ENCODE results near the gene XRCC3.

XRCC3 gene

GRCh38 chr14:103715052-103716000 lies at the start of gene XRCC3, which contains the start of gene ZFYVE21:
Gene XRCC3 (minus strand): TSS chr14:103715451. CDS start chr14:103711087, 4,364 bp downstream.
Gene ZFYVE21 (plus strand): TSS chr14:103715810. CDS start chr14:103715842, 32 bp downstream.
- DNase-seq, result peak; percentile 99

DNA sequence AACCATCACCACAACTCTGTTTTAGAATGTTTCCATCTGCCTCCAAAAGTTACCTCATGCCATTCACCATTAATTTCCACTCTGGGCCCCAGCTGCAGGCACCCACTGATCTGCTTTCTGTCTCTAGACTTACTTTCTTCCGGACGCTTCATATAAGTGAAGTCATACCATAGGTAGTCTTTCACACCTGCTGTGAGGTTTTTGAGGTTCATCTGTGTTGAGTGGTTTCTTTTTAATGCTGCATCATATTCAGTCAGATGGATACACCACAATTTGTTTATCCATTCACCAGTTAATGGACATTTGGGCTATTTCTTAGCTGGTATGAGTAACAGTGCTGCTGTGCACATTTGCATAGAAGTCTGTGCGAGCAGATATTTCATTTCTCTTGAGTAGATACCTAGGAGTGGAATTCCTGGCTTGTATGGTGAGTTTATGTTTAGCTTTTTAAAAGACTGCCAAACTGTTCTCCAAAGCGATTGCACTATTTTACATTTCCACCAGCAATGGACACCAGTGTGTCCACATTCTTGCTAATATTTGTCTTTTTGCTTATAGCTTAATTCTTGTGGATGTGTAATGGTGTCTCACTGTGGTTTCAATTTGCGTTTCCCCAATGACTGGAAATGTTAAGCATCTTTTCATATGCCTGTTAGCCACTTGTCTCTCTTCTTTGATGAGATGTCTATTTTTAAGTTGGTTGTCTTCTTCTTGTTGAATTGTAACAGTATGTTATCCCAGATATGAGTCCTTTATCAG lies 48.7 kb upstream of the XRCC3 start:
- no peak for DNase-seq

GRCh38 chr14:103762541-103762940 lies 47.3 kb upstream of the XRCC3 start:
- DNase-seq, result no peak

- no peak for DNase-seq
Observed at GRCh38 chr14:103762036-103762435, 46.8 kb upstream of the XRCC3 start.

DNA sequence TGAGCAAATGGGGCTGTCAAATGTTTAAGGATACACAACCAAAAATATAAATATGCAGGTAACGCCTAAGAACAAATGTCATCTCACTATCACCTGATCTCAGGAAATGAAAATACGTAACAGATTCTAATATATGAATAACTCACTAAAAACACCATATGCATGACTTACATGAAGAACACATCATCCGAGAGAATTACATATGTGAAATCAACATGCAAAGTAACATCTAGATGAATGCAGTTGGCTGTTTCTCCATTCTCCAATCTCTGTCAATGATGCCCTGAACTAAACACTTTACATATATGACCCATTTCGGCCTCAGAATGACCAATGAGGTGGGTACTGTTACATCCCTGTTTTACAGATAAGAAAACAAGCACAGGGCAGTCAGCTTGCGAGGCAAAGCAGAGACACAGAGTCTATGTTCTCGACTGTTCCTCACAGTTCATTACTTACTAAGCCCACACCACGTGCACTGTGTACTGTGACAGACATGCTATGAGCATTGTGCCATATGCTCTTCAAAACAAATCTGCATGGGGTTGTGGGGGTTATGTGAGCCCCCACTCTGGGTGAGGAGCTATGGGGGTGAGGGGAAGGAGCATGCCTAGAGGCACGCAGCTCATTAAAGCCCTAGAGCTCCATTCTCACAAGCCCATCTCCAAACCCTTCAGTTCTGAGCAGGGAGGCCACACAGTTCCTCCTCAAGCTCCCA lies 43.0 kb upstream of the XRCC3 start:
- no peak for DNase-seq

- no peak for DNase-seq
Observed at GRCh38 chr14:103755060-103755459, 39.8 kb upstream of the XRCC3 start.

- no peak for DNase-seq
Observed at GRCh38 chr14:103753774-103754173, 38.5 kb upstream of the XRCC3 start.

DNA sequence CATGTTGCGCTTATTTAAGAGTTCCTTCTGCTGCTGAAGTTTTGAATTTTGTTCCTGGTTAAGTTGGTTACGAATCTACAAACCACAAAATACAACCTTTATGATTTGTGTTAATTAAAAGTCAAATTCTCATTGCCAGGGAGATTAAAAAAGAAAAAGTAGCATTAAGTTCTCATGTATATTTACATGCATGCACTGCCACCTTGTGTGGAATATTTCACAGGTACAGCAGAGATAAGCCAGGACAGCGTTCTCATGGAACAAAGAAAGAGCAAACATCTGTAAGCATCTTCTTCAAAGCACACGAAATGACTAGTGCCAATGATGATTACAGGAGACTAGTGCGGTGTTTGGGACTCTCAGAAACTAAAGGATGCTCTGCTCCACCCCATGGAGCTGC lies 34.6 kb upstream of the XRCC3 start:
- no peak for DNase-seq

GRCh38 chr14:103749452-103749851 lies 34.2 kb upstream of the XRCC3 start:
- no peak for DNase-seq

DNA sequence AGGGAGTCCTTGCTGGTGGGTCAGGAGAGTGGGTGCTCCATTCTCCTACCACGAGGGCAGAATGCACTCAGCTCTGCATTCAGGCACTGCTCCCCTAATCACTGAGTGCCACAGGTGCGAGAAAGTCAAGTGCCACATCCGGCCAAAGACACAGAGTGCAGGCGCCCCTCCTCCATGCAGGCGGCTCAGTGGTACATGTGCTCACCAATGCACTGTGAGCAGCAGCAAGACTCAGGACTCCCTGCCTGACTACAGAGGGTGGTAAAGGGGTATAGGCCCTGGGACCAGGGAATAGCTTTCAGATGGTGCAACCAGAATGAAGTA lies 33.2 kb upstream of the XRCC3 start:
- peak; percentile 27 for DNase-seq

DNA sequence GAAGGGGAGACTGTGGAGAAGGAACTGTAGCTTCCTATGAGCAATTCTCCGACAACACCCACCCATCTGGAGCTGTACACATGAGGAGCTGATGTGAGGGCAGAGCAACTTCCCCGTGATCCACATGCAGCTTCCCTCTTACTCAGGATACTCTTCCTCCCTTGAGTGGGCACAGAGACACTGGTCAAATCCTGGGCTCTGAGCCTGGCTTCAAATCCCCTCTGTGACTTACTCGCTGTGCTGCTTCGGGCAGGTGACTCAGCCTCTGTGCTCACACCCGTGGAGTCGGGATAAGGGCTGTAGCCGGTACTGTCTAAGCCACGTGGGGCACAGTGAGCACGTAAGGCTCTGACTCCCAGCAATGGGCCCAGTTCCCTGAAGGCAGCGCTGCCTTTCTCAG lies 31.4 kb upstream of the XRCC3 start:
- DNase-seq, result no peak

DNA sequence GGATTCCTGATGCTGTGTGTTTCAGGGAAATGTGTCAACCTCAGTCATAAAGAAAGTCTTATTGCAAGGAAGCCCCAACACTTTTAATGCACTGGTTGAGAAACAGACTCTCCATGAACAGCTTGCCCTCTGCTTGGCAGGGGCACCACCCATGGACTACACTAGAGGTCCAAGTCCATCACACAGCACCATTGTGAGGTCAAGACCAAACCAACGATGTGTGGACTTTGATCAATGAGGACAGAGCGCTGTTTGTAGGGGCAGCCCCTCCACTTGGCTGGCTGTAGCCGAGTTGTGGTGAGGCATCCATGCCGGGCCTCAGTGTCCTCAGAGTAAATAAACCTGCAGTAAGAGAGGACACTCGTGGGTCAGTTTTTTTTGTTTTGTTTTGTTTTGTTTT lies 30.2 kb upstream of the XRCC3 start:
- no peak for DNase-seq

DNA sequence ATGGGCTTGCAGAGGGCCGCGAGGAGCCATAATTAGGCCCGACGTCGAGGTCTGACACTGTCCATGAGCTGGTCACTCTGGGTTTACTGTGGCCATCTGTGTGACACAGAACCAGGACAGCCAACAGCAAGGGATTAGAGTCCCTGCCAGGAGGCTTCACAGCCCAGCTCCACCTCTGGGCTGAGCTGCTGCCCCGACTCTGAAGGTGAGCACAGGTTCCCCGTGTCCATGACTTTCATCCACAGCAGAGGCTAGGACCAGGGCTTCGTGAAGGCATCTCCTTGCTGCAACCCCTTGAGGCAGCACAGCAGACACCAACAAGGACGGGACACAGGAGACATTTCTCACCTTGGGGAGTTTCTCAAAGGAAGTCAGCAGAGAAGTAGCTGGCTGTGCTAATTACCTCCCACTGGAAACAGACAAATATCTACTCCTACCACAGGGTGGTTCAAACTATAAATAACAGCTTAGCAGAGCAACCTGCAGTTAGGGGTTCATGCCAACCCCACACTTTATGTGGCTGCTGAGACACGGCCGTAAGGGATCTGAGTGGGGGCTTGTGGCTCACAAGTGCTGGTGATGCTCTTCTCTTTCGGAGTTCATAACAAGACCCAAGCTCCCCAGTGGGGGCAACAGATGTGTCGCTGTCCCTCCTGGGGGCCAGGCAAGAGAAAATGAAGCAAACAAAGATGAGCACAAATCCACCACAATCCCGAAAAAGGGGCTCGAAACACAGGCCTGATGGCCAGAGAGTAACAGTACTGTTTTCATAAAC lies 29.6 kb upstream of the XRCC3 start:
- no peak for DNase-seq

DNA sequence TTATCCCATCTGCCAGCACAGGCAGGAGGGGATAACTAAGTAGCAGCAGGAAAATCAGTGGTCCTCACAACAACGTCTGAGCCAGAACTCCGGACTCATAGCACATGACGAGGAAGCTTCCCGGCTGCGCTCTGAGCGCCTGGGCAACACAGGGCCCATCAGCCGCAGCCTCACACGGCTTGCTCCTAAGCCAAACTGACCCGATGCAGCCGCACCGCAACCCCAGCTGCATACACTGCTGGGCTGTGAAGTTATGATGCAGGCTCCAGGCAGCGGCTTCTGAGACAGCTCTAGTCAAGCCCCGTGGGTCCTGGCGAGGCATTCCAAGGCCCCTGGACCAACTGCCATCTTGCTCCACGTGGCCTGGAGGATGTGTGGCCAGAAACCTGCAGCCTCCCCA lies 28.4 kb upstream of the XRCC3 start:
- DNase-seq, result no peak

- DNase-seq, result no peak
Observed at GRCh38 chr14:103742499-103743255, 27.4 kb upstream of the XRCC3 start.

DNA sequence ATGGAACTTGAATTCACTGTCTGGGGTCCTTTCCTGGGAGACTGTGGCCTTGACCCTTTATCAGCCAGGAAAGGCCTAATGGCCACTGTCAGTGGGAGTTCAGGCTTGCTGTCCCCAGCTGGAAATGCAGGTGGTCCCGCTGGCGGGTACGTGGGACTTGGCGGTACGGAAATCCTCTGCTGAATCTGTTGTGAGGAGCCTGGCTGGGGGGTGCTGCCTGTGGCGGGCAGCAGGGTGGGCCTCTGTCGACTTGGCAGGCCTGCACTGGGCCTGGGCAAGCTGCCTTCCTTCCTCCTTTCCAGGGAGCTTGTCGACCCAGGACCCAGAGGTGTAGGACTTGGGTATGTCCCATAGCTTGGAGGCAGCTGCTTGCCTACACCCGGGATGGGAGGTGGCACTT lies 26.6 kb upstream of the XRCC3 start:
- DNase-seq, result no peak

DNA sequence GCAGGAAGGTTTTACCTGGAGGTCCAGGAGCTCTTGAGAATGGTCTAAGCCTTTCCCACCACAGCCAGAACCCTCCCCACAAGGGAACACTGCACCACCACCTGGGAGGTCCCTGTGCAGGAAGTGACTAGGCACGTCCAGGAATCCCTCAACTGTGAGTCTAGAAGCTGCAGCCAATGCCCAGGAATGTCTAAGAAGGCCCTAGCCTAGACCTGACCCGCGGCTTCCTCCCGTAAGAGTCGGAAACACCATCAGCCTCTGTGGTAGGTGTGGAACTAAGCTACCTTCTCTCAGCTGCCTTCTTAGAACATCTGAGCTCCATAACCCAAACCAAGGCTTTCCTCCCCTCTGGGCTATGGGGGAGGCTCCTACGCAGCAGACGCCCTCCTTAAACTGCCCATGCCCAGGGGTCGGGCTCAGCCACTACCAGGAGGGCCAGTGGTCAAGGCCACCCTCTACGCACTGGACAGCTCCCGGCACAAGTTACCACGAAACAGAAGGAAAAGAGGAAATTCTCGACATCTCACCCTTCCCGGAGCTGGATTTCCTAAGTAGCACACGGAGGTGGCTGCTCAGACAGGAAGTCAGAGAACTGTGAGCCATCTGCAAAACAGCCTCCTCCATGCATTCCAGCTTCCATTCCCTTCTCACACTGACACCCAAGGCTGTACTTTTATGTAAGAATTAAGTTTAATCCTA lies 25.9 kb upstream of the XRCC3 start:
- no peak for DNase-seq

DNA sequence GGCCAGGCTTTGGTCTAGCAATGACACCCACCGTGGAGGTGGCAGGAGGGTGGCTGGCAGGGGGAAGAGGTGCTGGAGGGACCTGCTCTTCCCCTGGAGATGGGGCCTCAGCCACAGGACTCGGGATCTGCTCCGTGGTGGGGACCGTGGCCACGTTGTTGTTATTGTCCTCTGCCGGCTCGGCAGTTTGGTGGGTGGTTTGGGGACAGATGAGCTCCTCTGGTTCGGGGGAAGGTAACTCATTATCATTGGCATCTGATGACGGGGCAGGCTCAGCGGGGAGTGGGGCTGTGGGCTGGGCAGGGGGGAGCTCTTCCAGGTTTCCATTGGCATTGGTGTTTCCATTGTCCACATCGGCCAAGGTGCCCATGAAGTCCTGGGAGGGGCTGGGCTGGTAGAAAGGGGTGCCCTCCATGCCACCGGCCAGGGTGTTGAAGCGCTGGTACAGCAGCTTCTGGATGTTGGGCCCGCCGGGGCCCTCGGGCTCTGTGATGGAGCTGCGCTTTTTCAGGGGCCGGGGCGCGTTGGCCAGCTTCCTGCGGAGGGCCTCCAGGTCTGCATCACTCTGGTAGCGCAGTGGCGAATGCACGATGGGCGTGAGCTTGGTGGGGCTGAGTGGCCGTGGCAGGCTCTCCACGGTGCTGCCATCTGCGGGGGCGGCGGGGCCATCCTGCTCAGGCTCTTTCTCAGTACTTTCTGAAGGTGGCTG lies 24.7 kb upstream of the XRCC3 start:
- no peak for DNase-seq

GRCh38 chr14:103739466-103739792 lies 24.2 kb upstream of the XRCC3 start:
- DNase-seq, result no peak

DNA sequence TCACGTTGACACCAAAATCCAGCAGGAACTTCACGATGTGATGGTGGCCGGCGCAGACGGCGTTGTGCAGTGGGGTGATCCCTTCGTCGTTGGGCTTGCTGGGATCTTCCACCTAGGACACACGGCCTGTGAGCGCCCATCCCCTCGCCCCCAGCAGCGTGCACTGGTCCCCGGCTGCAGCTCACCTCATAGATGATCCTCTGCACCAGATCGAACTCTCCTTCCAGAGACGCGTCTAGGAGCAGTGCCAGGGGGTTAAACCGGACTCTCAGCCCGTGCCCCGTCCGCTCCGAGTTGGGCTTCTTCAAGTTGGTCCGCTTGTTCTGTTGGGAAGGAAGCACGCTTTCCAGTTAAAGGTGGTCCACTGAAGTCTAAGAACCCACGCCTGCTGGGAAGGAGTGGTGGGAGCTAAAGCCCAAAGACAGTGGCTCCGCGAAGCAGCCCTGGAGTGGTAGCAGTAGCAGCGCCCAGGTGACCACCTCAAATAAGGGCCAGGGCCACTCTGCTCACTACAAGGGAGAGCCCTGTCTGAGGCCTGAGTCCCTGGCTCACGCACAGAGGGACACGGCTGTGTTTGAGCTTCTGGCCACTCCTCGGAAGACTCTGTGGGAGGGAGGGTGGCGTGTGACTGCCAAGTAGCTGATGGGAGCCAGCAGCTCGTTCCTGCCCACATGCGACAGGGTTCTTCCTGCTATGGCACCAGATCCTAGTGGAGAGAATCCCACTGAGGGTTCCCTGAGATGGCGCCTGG lies 23.6 kb upstream of the XRCC3 start:
- DNase-seq, result no peak
